GM18867 (cell line): ENCODE results near the gene POLR3E.
A peak's percentile ranks its signal among the peaks of the same experiment; 100 is the strongest.
"Not testable (repeated sequence)": the region's sequence is repeated elsewhere in the genome, so short reads cannot be mapped to it uniquely, and the experiment has no call there.

Experiments used
- ATAC-seq: cut with Tn5 transposase; IDR thresholded peaks from one replicate; pipeline ENCODE4 v1.9.1; 2021; ENCODE audit warnings: mild to moderate bottlenecking, moderate library complexity; ENCODE audit not compliant: unreplicated experiment

The POLR3E gene

DNA sequence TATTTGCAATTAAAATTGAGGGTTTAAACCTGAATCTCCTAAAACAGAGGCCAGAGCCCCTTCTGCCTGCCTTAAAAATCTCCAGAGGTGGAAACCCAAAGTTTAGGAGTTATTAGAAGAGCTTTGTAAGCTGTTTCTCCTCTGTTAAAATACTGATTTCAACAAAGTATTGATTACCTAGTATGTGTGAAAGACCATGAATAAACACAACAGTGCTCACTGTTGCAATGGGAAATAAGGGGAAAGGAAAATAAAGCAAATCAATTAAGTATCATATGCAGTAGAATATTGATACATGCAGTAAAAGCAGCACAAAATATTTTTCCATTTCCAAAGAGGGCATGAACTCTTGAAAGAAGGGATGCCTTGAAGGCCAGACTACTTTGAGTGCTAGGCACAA, 62.5 kb downstream of the POLR3E start:
- ATAC-seq: no peak

DNA sequence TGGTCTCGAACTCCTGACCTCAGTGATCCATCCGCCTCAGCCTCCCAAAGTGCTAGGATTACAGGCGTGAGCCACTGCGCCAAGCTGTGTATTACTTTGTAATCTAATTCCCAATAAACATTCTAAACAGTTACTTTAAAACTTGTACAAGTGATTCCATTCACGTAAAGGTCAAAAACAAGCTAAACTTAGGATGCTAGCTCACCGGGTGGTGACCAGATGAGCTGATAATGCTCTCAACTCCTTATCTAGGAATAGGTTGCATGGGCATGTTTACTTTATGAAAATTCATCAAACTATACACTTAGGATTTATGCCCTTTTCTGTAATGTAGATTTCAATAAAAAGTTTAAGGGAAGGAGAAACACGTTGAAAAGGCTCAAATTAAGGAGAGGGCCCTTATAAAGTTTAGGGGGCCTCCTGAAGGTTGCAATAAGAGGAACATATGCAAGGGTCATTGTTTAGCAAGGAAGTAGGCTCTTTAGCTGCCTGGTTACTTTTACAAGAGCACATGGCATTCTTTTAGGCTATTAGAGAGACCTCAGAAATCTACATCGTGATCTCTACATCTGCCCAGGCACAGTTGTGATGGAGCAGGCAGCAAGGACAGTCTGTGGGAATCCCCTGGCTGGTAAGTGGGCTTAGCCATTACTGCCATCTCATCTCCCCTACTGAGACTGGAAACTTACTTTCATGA, 63.9 kb downstream of the POLR3E start:
- ATAC-seq: no peak

DNA sequence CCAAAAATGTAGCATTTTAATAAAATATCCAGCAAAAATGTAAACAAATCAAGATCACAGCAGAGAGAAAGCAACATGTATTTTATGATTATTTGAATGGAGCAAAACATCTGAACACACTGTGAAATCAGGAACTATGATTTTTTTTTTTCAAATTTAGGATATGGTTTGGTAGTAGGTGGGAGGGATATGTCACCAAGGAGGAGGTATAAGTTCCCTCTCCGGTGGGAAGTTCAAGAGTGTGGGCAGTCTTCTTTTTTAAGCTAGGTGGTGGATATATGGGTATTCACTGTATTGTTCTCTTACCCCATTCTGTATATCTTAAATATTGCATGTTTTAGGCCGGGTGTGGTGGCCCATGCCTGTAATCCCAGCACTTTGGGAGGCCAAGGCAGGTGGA, 67.0 kb downstream of the POLR3E start:
- no peak for ATAC-seq

DNA sequence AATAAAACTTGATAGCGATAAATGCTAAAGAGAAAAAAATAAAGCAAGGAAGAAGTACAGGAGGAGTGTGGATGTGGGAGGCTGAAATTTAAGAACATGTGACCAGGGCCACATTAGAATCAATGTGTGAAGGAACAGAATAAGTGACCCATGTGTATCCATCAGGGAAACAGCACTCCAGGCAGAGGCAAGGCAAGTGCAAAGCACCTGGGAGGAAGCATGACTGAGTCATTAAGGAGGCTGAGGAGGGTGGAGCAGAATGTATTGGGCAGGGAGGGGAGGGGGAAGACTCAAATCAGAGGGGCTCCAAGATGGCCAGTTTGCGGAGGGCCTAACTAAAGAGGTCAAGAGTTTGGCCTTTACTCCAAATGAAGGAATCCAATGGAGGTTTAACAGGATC, 69.2 kb downstream of the POLR3E start:
- ATAC-seq: no peak

DNA sequence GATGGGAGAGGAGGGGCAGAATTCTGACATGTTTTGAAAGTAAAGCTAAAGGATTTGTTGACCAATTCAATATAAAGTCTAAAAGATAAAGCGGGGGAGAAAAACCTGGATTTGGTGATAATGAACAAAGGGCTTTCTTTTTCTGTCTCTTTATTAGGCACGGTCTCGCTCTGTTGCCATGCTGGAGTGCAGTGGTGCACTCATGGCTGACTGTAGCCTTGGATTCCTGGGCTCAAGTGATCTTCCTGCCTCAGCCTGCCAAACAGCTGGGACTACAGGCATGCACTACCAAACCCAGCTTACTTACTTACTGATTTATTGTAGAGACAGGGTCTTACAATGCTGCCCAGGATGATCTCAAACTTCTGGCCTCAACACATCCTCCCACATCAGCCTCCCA, 69.7 kb downstream of the POLR3E start:
- no peak for ATAC-seq

DNA sequence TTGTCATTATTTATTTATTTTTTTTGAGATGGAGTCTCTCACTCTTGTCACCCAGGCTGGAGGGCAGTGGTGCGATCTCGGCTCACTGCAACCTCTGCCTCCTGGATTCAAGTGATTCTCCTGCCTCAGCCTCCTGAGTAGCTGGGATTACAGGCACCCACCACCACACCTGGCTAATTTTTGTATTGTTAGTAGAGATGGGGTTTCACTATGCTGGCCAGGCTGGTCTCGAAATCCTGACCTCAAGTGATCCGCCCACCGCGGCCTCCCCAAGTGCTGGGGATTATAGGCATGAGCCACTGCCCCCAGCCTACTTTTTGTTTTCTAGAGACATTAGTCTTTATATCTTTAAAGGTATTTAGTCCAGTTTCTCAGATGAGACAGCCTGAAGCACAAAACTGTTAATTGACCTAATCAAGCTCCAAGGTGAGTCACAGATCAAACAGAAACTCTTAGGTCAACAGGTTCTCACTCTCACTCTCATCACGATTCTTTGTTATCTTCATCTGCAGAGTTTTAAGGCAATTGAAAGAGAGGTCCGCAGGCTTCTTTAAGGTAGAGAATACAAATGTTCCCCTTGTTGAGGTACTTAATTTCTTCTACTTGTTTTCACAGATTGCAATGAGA, 71.1 kb downstream of the POLR3E start:
- not testable (repeated sequence) for ATAC-seq

DNA sequence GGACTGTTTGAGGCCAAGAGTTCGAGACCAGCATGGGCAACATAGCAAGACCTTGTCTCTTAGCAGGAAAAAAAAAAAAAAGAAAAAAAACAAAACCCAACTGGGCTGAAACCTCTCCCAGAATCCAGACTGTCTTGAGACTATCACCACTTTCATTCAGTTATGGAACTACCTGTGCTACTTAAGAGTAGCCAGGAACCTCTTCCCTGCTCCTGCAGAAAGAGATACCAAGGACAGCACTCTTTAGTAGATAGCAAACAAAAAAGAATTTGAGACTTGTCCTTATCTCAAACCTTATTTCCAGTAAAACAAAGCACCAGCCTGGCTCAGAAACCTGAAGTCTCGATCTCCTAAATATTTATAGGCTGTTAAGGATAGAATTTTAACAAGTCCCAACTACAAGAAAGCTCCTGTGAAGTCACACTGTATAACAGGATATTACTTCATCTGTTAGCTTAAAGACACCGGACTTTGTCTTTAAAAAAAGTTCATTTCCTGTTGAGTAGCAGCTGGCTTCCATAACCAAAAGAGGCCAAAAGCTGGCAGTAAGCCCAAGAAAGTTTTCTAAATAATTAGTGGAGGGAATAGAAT, 72.1 kb downstream of the POLR3E start:
- no peak for ATAC-seq

DNA sequence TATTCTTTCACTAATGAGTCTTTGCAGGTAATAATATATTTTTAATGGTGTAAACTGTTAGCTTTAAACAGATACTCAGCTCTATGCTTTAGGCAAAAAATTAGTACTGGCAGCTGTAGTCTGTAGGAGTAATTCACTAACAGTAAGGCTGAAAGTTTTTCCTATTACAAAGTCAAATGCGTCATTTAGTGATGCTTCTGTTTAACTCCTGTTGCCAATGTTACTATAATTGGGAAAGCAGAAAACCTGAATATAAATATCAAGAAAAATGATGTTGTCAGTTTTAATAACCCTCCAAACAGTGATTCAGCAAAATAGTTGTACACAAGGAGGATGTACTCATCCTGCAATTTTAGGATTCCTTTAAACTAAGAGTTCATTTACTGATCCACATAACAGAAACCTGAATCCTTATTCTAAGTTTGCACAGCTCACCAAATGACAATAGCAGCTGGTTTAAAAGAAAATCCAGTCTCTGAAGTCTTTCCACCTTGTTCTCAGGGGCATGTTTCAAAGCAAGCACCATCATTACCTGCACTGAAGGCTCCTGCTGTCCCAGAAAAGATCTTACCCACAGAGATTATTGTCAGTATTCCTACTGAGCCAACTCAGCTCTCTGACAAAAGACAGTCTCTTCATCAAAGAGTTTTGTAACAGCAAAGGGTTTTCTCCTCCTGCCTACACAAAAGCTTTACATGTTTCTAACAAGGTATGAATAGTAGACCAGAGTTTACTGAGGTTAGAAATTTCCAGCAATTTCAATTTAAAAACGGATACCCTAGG, 73.0 kb downstream of the POLR3E start:
- ATAC-seq: no peak

DNA sequence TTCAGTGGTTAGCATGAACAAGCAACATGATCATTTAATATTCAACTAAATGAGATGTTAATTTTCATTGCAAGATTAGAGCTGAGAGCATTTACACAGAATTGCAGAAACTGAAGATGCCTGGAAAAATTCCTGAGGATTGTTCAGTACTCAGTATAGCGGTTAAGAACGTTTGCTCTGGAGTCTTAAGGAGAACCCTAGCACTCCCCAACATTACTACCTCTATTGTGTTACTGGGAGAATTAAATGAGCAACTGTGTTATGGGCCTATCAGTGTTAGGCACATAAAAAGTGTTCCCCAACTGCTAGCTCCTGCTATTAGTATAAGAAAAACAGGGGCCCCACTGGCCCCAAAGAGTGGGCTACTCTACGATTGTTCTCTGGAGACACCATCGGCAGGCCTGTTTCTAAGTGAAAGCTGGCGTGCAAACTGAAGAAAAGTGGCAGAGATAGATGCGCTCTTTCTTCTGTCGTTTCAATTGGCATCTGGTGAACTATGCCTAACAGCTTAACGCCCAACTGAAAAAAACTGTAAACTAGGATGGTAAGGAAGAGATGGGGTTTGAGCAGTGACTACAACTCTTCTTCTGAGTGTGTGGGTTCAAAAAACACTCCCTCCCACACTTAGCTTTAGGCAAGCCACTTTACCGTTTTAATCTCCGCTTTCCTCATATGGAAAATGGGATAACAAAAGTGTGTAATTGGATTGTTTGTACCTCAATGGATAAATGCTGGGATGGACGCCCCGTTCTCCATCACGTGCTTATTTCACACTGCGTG, 75.9 kb downstream of the POLR3E start:
- ATAC-seq: no peak

DNA sequence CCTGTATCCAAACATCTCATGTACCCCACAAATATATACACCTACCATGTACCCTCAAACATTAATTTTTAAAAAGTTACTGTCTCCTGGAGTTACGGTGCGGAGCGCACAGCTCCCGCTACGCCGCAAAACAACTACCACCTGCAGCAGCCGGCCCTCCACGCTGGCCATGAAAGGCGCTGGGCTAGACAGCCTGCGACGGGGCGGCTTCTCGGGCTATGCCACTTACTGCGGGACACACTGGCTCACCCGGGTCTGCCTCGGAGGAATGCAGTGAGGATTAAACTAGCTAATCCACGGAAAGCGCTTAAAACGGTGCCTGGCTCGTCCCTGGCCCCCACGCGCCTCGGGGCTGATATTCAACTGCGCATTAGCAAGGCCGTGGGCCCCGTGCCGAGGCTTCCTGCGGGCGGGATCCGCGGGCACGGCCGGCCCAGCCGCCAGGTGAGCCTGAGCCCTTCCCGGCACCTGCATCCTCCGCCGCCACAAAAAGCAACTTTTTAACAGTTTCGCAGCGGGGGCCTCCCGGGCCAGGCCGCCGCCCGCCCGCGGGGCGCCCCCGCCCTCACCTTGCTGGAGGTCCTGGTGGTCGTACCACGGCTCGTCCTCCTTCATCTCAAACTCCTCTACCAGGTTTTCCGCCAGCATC, 76.6 kb downstream of the POLR3E start:
- ATAC-seq: peak; percentile 22

DNA sequence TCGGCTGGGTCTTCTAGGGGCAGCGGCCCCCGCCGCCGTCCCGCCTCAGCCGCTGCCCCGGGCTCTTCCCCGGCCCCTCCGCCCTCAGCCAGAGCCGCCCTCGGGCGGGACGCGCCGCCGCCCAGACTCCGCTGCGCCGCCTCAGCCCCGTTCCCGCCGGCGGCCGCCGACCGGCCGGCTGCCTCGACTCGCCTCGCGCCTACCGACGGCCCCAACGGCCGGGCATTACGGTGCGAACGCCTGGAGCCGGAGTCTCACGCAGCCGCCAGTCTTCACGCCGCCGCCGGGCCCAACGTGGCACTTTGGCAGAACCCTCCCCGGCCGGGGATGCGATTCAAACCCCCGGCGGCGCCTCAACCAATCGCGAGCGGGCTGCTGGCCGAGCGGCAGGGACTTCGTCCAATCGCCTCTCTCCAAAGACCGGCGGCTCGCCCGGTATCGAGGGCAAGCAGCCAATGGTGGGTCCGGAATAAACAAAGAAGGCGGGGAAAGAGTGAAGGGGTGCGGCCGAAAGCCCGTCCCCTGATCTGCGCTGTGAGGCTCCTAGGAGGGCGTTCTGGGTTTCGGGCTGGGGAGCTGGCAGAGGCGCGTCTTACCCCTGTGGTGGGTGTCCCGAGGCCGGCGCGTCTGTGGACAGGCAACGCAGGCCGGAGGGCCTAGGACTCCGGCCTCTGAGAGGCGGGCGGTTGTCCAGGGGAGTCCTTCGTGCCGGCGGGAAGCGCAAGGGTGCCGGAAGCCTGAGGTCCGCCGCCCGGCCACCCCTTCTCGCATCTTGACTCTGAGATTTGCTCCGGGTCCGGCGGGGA, 77.3 kb downstream of the POLR3E start, which contains the start of gene CDR2:
Gene CDR2, minus strand, starts transcription at position 309 of the 806 bp plus-strand sequence. CDS start 310 bp downstream, outside the sequence.
- peak; percentile 88 for ATAC-seq

DNA sequence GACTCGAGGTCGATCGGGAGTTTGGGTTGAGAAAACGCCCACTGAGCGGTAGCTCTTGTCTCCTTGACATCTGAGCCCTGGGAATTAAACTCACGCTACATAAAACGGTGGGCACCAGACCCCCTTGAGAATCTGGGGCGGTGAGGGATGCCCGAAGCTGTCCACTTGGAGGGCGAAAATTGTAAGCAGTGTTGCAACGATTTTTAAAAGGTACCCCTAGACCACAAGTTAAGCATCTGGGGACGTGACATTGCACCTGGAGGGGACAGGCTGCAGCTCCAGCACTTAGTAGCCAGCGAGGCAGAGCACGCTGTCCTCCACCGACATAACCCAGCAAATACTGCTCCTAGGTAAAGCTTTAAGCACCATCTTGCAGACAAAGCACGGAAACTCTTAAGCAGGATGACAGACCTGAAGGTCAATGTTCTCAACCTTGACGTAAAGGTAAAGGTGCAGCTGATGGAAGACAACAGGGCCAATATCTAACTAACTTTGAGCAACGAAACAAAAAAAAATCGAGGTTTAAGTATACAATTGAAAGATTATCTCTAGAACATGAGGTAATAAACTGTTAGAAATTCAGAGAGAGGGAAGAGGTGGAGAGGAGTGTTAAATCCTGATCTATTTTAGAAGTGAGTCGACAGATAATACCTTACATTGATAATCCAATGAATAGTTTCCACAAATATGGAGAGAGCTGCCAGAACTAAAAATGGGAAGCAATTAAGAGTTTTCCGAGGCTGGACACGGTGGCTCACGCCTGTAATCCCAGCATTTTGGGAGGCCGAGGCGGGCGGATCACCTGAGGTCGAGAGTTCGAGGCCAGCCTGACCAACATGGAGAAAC, 78.1 kb downstream of the POLR3E start:
- ATAC-seq: no peak

DNA sequence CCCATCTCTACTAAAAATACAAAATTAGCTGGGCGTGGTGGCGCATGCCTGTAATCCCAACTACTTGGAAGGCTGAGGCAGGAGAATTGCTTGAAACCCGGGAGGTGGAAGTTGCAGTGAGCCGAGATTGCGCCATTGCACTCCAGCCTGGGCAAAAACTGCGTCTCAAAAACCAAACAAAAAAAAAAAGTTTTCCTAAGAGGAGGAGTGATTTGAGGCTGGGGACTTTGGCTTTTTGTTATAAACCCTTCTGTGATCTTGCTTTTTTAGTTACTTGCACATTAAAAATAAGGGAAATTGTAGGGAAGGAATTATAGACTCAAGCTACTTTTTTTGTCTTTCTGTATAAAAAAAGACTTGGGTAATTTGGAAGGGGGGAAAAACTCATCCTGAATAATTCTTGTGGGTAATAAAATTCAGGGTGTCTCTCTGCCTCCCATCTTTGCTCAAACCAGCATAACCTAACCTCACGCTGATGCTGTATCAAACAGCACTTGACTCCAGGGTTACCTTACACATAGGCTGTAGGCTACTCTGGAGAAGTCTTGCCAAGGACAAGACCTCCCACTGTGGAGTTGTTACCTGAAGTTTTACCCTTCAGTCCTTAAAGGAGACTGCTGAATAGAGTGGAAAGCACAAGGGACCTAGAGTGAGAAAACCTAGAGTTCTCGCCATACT, 78.9 kb downstream of the POLR3E start:
- no peak for ATAC-seq

DNA sequence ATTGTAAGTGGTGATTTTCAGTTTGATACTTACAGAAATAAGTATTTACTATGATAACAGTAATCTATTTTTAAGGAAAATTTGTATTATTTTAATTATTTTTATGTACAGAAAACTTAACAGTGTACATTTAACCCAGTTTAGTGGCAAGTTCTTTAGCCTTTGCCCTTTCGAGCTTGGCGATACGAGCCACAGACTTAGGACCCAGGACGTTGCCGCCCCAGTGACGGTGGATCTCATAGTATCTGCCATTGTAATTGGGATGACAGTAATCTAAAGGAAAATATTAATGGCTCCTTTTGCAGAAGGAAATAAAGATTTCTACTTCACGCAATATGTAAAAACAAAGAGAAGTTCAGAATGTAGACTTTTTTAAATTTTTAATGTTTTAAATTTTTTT, 82.4 kb downstream of the POLR3E start:
- ATAC-seq: no peak

DNA sequence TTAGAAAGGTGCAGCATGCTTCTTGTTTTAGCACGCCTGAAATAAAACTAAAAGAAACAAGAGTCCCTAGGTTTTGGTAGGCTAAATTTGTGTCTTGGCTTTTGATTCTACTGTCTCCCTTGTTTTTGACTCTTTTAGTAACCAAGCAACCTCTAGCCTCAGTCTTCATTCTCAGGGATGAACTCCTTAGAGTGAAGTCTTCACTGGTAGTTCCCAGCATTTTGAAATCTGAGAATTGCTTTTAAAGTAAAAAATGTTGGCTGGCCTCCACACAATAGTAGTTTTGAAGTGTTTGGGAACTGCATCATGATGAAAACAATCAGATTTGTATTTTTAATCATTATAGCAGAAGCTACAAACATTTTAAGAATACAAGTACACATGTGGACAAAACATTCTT, 83.3 kb downstream of the POLR3E start:
- ATAC-seq: no peak

DNA sequence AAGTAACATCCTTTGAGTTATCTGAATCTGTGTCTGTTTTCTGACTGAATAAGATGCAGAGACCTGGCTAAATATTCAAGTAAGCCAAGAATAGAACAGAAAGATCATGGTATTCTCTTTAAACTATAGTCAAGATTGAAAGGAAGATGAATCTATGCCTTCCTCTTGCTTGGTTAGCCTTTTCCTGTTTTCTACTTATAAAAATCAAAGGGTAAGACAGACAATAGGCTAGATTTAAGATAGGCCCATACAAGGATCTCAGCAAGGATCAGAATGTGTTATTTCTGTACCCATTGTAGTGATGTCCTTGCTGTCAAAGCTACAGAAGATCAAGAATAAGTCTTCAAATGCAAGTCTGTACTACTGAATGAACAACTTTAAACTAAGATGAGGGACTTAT, 84.2 kb downstream of the POLR3E start:
- no peak for ATAC-seq

DNA sequence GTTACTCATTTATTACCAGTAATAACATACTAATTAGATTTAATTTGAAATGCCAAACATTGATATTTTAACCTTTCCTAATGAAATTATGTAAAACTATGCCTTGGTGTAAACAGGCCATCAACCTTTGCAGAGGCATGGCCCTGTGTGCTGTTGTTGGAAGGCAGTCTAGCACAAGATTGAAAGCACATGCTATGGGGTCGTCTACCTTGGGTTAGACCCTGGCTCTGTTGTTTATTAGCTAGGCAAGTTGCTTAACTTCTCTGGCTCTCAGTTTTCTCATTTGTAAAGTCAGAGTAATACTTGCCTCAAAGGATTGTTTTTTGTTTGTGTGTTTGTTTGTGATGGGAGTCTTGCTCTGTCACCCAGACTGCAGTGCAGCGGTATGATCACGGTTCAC, 86.6 kb downstream of the POLR3E start:
- ATAC-seq: no peak
